K562 (cell line): ENCODE data around the gene HSPA4. TPM values are rescaled to one million over a fixed set of nuclear protein-coding genes. Genes with fewer than 3 reads are reported as not detected.

Source experiments
- ATAC-seq: fragments of 200-7000 bp; cut with Tn5 transposase; 3 replicates; pipeline ENCODE4 v1.9.1; 2020; ENCODE audit warnings: moderate library complexity
- BruUV-seq: library from RNA; stranded (reverse); fragments of 400-500 nt; replicated peaks from 2 replicates; lab custom pipeline; 2021; lab: Mats Ljungman, UMichigan
- CTCF ChIA-PET: fragments of 300-600 bp; formaldehyde crosslinking; extraction: SDS; loops from one replicate; lab custom pipeline; 2021; ENCODE audit warnings: low intra/inter-chr PET ratio; lab: Yijun Ruan, JAX
- POLR2A ChIA-PET: fragments of 300-600, 350-650 bp; sonication (Branson Sonifier 250); formaldehyde crosslinking; extraction: SDS; loops from one replicate; lab custom pipeline; 2021; ENCODE audit warnings: antibody characterized with exemption, inconsistent platforms; lab: Yijun Ruan, JAX
- DNase-seq, 4 experiments: peaks; one replicate each; pipeline versions ENCODE4 v3.0.0 to v3.0.0-alpha.2; 2011 to 2018; ENCODE audit warnings: low spot score in 3 of 4, mixed read lengths in 3 of 4; ENCODE audit errors: extremely low read depth in 1 of 4
- FAIRE-seq: peaks from 2 replicates; lab custom pipeline; 2011; peaks lifted over from hg19 to GRCh38; lab: Jason Lieb, UNC
- H2AFZ ChIP-seq: 2 replicates; pipeline ENCODE4 v1.6.0; 2011; ENCODE audit warnings: low read depth, low read length, control low read depth, inconsistent platforms
- H3K27ac ChIP-seq: fragments of 200-600 bp; 3 replicates; pipeline ENCODE4 v1.8.0; 2011; ENCODE audit warnings: low read depth, mild to moderate bottlenecking, control low read depth, inconsistent platforms, low read length, moderate library complexity, mixed read lengths; ENCODE audit errors: extremely low read depth
- H3K27me3 ChIP-seq, 2 experiments: fragments of 300-600 bp in 1 of 2; 2 replicates in 1 of 2; 3 replicates in 1 of 2; pipeline versions ENCODE4 v1.6.0 to v1.8.0; 2011; ENCODE audit warnings: inconsistent platforms in 2 of 2, low read length in 2 of 2, mild to moderate bottlenecking in 1 of 2, mixed read lengths in 1 of 2, moderate library complexity in 1 of 2; ENCODE audit not compliant: control insufficient read depth in 2 of 2, insufficient read depth in 2 of 2
- H3K36me3 ChIP-seq: fragments of 300-600 bp; 3 replicates; pipeline ENCODE4 v1.8.0; 2011; ENCODE audit warnings: mild to moderate bottlenecking, low read length, inconsistent platforms; ENCODE audit not compliant: control insufficient read depth, insufficient read depth
- H3K4me1 ChIP-seq, 2 experiments: fragments of 200-600 bp in 1 of 2; replicated peaks in 1 of 2; 2 replicates in 1 of 2; 3 replicates in 1 of 2; pipeline versions ENCODE4 v1.5.1 to v1.8.0; 2011; ENCODE audit warnings: inconsistent platforms in 2 of 2, low read length in 2 of 2, mild to moderate bottlenecking in 1 of 2, mixed read lengths in 1 of 2, moderate library complexity in 1 of 2; ENCODE audit not compliant: control insufficient read depth in 2 of 2, insufficient read depth in 2 of 2
- H3K4me2 ChIP-seq: 2 replicates; pipeline ENCODE4 v1.6.1; 2011; ENCODE audit warnings: low read length, control low read depth, inconsistent platforms, mixed read lengths; ENCODE audit not compliant: insufficient read depth
- H3K4me3 ChIP-seq: fragments of 200-600 bp; sonication (generic), shearing (Covaris generic); 2 replicates; pipeline ENCODE4 v1.5.1; 2016; ENCODE audit warnings: control low read depth, inconsistent platforms
- H3K79me2 ChIP-seq: fragments of 200-600 bp; 3 replicates; pipeline ENCODE4 v1.8.0; 2011; ENCODE audit warnings: low read length, inconsistent platforms; ENCODE audit not compliant: control insufficient read depth, insufficient read depth
- H3K9ac ChIP-seq, 2 experiments: 2 replicates each; pipeline versions ENCODE4 v1.6.0 to v1.6.1; 2011; ENCODE audit warnings: low read depth in 2 of 2, low read length in 2 of 2, control low read depth in 1 of 2, inconsistent platforms in 1 of 2, mild to moderate bottlenecking in 1 of 2, mixed read lengths in 1 of 2; ENCODE audit not compliant: insufficient read depth in 1 of 2
- H3K9me1 ChIP-seq: one replicate; pipeline ENCODE4 v1.6.0; 2011; ENCODE audit warnings: inconsistent platforms, mild to moderate bottlenecking, low read length, moderate library complexity; ENCODE audit not compliant: control insufficient read depth, insufficient read depth
- H3K9me3 ChIP-seq: replicated peaks from 2 replicates; pipeline ENCODE4 v1.5.1; 2011; ENCODE audit warnings: low read depth, low read length, inconsistent platforms; ENCODE audit not compliant: control insufficient read depth, insufficient read depth
- H4K20me1 ChIP-seq: replicated peaks from 2 replicates; pipeline ENCODE4 v1.6.1; 2011; ENCODE audit warnings: low read length, inconsistent platforms, mixed read lengths; ENCODE audit not compliant: control insufficient read depth, insufficient read depth
- DEAF1 ChIP-seq: fragments of 450-650 bp; formaldehyde crosslinking; IDR thresholded peaks from 2 replicates; pipeline ENCODE4 v1.4.0; 2020; ENCODE audit warnings: mild to moderate bottlenecking, moderate library complexity
- MAFG ChIP-seq: fragments of 450-650 bp; conservative IDR thresholded peaks from 2 replicates; pipeline ENCODE4 v1.6.1; 2016; ENCODE audit warnings: missing genetic modification characterization, missing compliant biosample characterization
- THRAP3 ChIP-seq: fragments of 450-650 bp; IDR thresholded peaks from 2 replicates; pipeline ENCODE4 v1.6.1; 2016; ENCODE audit warnings: mild to moderate bottlenecking, inconsistent platforms, borderline replicate concordance
- ZSCAN32 ChIP-seq: fragments of 450-650 bp; formaldehyde crosslinking; IDR thresholded peaks from 2 replicates; pipeline ENCODE4 v1.4.0; 2020; ENCODE audit warnings: mild to moderate bottlenecking, moderate library complexity
- WGBS: fragments of 100-300 bp; shearing (Covaris generic); methylation state at CpG from one replicate; pipeline ENCODE4 v1.1.6; 2016; ENCODE audit warnings: low coverage, mixed read lengths; ENCODE audit not compliant: insufficient coverage; ENCODE audit errors: missing lambda C conversion rate; 5-methylcytosine and 5-hydroxymethylcytosine counted together
- in situ Hi-C: fragments of 300-500 bp; cut with MboI; formaldehyde crosslinking; loops from 4 replicates; pipeline ENCODE4 v1.15.0; 2018; ENCODE audit warnings: inconsistent platforms, mixed read lengths
- intact Hi-C: fragments of 100-400 bp; cut with micrococcal nuclease; formaldehyde crosslinking; loops from 2 replicates; pipeline ENCODE4 v1.14.2; 2022
- polyA plus RNA-seq, 8 experiments: library from polyadenylated mRNA; depleted of rRNA in 4 of 8; stranded (reverse) in 5 of 8; unstranded in 3 of 8; fragments of >200 nt; fragmentation: Nextera tagmentation in 2 of 8; fragmentation: Illumina TruSeq in 1 of 8; extraction: Ambion mirVana in 2 of 8; extraction: Trizol in 1 of 8; gene quantifications; 2 replicates each; pipeline versions ENCODE4 v1.2.1 to v1.2.3, GENCODE V29; 2011 to 2014; ENCODE audit warnings: inconsistent platforms in 1 of 8, missing spikeins in 1 of 8
- total RNA-seq, 7 experiments: library from RNA; depleted of rRNA in 6 of 7; stranded (reverse); fragments of >200 nt in 6 of 7; fragmentation: Illumina TruSeq in 2 of 7; extraction: Trizol in 2 of 7; gene quantifications; 2 replicates each; pipeline versions ENCODE4 v1.2.1 to v1.2.3, GENCODE V29; 2011 to 2021; ENCODE audit warnings: low replicate concordance in 1 of 7
- TF ChIP-seq, protein P1 (sequence below): sonication (generic); formaldehyde crosslinking; IDR thresholded peaks from 2 replicates; pipeline ENCODE4 v1.8.0; 2022; ENCODE audit warnings: missing genetic modification reagents, mild to moderate bottlenecking, borderline replicate concordance
- TF ChIP-seq, protein P2 (sequence below): sonication (generic); formaldehyde crosslinking; IDR thresholded peaks from 2 replicates; pipeline ENCODE4 v1.8.0; 2022; ENCODE audit warnings: missing genetic modification reagents, mild to moderate bottlenecking, moderate library complexity, borderline replicate concordance

HSPA4 gene
- total and polyA plus RNA-seq, 9 of the 15 experiments (the other 6 are each of a cell fraction or from before 2014, with no cell fraction given): 90.3 to 286 (median 148) TPM

- ATAC-seq: no peak
- no TSS peak for BruUV-seq
- Histone ChIP-seq H3K9me3 (no peaks in the 10 kb centered on the region), H3K36me3 (peaks cover 77% of the 10 kb centered on the region), H4K20me1 (no peaks in the 10 kb centered on the region), H2AFZ (no peak overlapping the region), H3K4me3 (no peak overlapping the region), H3K79me2 (peaks cover 68% of the 10 kb centered on the region), H3K27ac (no peak overlapping the region), H3K9me1 (no peaks in the 10 kb centered on the region), H3K27me3 (no peaks in the 10 kb centered on the region), H3K4me2 (no peak overlapping the region), H3K9ac (no peak overlapping the region), H3K4me1 (no peaks in the 10 kb centered on the region)
- DNase-seq: no peak
- TF ChIP-seq MAFG (tag) (no peak), DEAF1 (CRISPR knock-in tag) (no peak), THRAP3 (no peak), ZSCAN32 (CRISPR knock-in tag) (no peak)
- TF ChIP-seq, protein P1, sequence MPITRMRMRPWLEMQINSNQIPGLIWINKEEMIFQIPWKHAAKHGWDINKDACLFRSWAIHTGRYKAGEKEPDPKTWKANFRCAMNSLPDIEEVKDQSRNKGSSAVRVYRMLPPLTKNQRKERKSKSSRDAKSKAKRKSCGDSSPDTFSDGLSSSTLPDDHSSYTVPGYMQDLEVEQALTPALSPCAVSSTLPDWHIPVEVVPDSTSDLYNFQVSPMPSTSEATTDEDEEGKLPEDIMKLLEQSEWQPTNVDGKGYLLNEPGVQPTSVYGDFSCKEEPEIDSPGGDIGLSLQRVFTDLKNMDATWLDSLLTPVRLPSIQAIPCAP (CRISPR knock-in tag): no peak
- TF ChIP-seq, protein P2, sequence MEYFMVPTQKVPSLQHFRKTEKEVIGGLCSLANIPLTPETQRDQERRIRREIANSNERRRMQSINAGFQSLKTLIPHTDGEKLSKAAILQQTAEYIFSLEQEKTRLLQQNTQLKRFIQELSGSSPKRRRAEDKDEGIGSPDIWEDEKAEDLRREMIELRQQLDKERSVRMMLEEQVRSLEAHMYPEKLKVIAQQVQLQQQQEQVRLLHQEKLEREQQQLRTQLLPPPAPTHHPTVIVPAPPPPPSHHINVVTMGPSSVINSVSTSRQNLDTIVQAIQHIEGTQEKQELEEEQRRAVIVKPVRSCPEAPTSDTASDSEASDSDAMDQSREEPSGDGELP (CRISPR knock-in tag): no peak
- ChIA-PET CTCF (no interaction called here), POLR2A (no interaction called here)
- whole genome bisulfite sequencing: 100% methylated on average over 1 of the region's 1 CpG
- no peak for FAIRE-seq
- in situ Hi-C loops (no loop called here), intact Hi-C loops (no loop called here)
Measured at GRCh38 chr5:133081703-133082102, 29.9 kb downstream of the HSPA4 start.
